WTC11 (cell line): ENCODE data around the gene DTNB.

Experiments used
- ATF1 ChIP-seq: sonication (generic); formaldehyde crosslinking; IDR thresholded peaks from 2 replicates; pipeline ENCODE4 v1.8.1; 2023; ENCODE audit warnings: mild to moderate bottlenecking, moderate library complexity, missing genetic modification reagents
- CBFB ChIP-seq: sonication (generic); formaldehyde crosslinking; IDR thresholded peaks from 2 replicates; pipeline ENCODE4 v1.8.1; 2022; ENCODE audit warnings: mild to moderate bottlenecking, low read depth, missing genetic modification reagents
- FOXJ3 ChIP-seq: sonication (generic); formaldehyde crosslinking; IDR thresholded peaks from 2 replicates; pipeline ENCODE4 v1.9.0; 2021; ENCODE audit warnings: missing genetic modification reagents, mild to moderate bottlenecking, borderline replicate concordance
- IRF2 ChIP-seq: sonication (generic); formaldehyde crosslinking; IDR thresholded peaks from 2 replicates; pipeline ENCODE4 v1.8.0; 2022; ENCODE audit warnings: low read depth, missing genetic modification reagents, borderline replicate concordance
- JUN ChIP-seq: sonication (generic); formaldehyde crosslinking; IDR thresholded peaks from 2 replicates; pipeline ENCODE4 v1.8.0; 2023; ENCODE audit warnings: mild to moderate bottlenecking, missing genetic modification reagents
- NFE2L1 ChIP-seq: sonication (generic); formaldehyde crosslinking; IDR thresholded peaks from 2 replicates; pipeline ENCODE4 v1.8.1; 2023; ENCODE audit warnings: missing genetic modification reagents
- SMAD4 ChIP-seq: sonication (generic); formaldehyde crosslinking; IDR thresholded peaks from 2 replicates; pipeline ENCODE4 v1.8.0; 2022; ENCODE audit warnings: mild to moderate bottlenecking, missing genetic modification reagents
- ZNF396 ChIP-seq: fragments of 250-450 bp; sonication (Bioruptor Pico); IDR thresholded peaks from 2 replicates; pipeline ENCODE4 v1.8.0; 2021; ENCODE audit warnings: mild to moderate bottlenecking, moderate library complexity, borderline replicate concordance
- ZNF423 ChIP-seq: fragments of 250-450 bp; sonication (Bioruptor Pico); IDR thresholded peaks from 2 replicates; pipeline ENCODE4 v2.1.2; 2022; ENCODE audit warnings: mild to moderate bottlenecking, moderate library complexity
- TF ChIP-seq, protein P1 (sequence below): fragments of 200-600 bp; IDR thresholded peaks from 2 replicates; pipeline ENCODE4 v1.8.0; 2022; ENCODE audit warnings: antibody characterized with exemption
- TF ChIP-seq, protein P2 (sequence below): sonication (generic); formaldehyde crosslinking; IDR thresholded peaks from 2 replicates; pipeline ENCODE4 v1.8.1; 2023; ENCODE audit warnings: mild to moderate bottlenecking, missing genetic modification reagents
- TF ChIP-seq, protein P3 (sequence below): sonication (generic); formaldehyde crosslinking; IDR thresholded peaks from 2 replicates; pipeline ENCODE4 v1.8.1; 2022; ENCODE audit warnings: low read depth, mild to moderate bottlenecking, moderate library complexity, missing genetic modification reagents, borderline replicate concordance
- TF ChIP-seq, protein P4 (sequence below): sonication (generic); formaldehyde crosslinking; conservative IDR thresholded peaks from 2 replicates; pipeline ENCODE4 v1.8.1; 2022; ENCODE audit warnings: mild to moderate bottlenecking, missing genetic modification reagents
- TF ChIP-seq, protein P5 (sequence below): sonication (generic); formaldehyde crosslinking; IDR thresholded peaks from 2 replicates; pipeline ENCODE4 v1.8.1; 2022; ENCODE audit warnings: mild to moderate bottlenecking, missing genetic modification reagents, moderate library complexity, borderline replicate concordance

DNA sequence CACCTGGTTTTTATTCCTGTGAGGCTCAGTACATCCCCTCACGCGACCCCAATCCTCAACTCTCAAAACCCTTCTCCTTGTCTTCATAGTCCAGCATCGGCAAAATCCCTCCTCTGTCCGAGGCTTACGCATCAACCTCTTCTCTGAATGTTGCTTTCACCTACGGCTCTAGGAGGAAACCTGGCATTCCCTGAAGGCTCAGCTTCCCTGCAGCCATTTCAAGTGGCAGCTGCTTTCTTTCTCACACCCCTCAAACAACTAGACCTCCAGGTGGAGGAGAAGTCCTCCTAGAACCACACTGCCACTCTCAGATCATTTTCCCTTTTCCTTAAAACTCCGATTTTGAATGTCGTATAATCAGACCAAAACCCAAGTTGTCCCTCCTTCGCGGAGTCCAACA lies 114.2 kb downstream of the DTNB start:
- TF ChIP-seq, protein P1, sequence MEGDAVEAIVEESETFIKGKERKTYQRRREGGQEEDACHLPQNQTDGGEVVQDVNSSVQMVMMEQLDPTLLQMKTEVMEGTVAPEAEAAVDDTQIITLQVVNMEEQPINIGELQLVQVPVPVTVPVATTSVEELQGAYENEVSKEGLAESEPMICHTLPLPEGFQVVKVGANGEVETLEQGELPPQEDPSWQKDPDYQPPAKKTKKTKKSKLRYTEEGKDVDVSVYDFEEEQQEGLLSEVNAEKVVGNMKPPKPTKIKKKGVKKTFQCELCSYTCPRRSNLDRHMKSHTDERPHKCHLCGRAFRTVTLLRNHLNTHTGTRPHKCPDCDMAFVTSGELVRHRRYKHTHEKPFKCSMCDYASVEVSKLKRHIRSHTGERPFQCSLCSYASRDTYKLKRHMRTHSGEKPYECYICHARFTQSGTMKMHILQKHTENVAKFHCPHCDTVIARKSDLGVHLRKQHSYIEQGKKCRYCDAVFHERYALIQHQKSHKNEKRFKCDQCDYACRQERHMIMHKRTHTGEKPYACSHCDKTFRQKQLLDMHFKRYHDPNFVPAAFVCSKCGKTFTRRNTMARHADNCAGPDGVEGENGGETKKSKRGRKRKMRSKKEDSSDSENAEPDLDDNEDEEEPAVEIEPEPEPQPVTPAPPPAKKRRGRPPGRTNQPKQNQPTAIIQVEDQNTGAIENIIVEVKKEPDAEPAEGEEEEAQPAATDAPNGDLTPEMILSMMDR = no peak
- TF ChIP-seq, protein P2, sequence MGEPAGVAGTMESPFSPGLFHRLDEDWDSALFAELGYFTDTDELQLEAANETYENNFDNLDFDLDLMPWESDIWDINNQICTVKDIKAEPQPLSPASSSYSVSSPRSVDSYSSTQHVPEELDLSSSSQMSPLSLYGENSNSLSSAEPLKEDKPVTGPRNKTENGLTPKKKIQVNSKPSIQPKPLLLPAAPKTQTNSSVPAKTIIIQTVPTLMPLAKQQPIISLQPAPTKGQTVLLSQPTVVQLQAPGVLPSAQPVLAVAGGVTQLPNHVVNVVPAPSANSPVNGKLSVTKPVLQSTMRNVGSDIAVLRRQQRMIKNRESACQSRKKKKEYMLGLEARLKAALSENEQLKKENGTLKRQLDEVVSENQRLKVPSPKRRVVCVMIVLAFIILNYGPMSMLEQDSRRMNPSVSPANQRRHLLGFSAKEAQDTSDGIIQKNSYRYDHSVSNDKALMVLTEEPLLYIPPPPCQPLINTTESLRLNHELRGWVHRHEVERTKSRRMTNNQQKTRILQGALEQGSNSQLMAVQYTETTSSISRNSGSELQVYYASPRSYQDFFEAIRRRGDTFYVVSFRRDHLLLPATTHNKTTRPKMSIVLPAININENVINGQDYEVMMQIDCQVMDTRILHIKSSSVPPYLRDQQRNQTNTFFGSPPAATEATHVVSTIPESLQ (CRISPR knock-in tag) = no peak
- TF ChIP-seq, protein P3, sequence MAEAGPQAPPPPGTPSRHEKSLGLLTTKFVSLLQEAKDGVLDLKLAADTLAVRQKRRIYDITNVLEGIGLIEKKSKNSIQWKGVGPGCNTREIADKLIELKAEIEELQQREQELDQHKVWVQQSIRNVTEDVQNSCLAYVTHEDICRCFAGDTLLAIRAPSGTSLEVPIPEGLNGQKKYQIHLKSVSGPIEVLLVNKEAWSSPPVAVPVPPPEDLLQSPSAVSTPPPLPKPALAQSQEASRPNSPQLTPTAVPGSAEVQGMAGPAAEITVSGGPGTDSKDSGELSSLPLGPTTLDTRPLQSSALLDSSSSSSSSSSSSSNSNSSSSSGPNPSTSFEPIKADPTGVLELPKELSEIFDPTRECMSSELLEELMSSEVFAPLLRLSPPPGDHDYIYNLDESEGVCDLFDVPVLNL (CRISPR knock-in tag) = no peak
- no peak for TF ChIP-seq FOXJ3 (CRISPR knock-in tag)
- no peak for TF ChIP-seq NFE2L1
- no peak for TF ChIP-seq JUN (CRISPR knock-in tag)
- no peak for TF ChIP-seq CBFB (CRISPR knock-in tag)
- TF ChIP-seq, protein P4, sequence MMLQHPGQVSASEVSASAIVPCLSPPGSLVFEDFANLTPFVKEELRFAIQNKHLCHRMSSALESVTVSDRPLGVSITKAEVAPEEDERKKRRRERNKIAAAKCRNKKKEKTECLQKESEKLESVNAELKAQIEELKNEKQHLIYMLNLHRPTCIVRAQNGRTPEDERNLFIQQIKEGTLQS (CRISPR knock-in tag) = no peak
- TF ChIP-seq ZNF423 = no peak
- no peak for TF ChIP-seq SMAD4 (CRISPR knock-in tag)
- TF ChIP-seq ZNF396 (CRISPR knock-in tag) = no peak
- TF ChIP-seq IRF2 (CRISPR knock-in tag) = no peak
- TF ChIP-seq, protein P5, sequence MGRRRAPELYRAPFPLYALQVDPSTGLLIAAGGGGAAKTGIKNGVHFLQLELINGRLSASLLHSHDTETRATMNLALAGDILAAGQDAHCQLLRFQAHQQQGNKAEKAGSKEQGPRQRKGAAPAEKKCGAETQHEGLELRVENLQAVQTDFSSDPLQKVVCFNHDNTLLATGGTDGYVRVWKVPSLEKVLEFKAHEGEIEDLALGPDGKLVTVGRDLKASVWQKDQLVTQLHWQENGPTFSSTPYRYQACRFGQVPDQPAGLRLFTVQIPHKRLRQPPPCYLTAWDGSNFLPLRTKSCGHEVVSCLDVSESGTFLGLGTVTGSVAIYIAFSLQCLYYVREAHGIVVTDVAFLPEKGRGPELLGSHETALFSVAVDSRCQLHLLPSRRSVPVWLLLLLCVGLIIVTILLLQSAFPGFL = no peak
- TF ChIP-seq ATF1 (CRISPR knock-in tag) = no peak
